Measurements from ENCODE around the gene PDE5A.
"Not testable (repeated sequence)": the region's sequence is repeated elsewhere in the genome, so short reads cannot be mapped to it uniquely, and the experiment has no call there.

DNA sequence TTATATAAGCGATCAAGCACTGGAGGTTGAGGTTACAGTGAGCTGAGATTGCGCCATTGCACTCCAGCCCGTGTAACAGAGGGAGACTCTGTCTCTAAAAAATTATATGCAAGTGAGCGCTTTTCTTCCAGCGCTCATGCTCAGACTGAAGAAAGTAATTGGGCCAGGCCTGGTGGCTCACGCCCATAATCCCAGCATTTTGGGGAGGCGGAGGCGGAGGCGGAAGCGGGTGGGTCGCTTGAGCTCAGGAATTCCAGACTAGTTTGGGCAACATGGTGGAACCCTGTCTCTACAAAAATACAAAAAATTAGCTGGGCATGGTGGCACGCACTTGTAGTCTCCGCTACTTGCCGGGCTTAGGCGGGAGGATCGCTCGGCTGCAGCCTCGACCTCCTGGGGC is 172.9 kb downstream of the PDE5A start:
- TF ChIP-seq, protein P1, sequence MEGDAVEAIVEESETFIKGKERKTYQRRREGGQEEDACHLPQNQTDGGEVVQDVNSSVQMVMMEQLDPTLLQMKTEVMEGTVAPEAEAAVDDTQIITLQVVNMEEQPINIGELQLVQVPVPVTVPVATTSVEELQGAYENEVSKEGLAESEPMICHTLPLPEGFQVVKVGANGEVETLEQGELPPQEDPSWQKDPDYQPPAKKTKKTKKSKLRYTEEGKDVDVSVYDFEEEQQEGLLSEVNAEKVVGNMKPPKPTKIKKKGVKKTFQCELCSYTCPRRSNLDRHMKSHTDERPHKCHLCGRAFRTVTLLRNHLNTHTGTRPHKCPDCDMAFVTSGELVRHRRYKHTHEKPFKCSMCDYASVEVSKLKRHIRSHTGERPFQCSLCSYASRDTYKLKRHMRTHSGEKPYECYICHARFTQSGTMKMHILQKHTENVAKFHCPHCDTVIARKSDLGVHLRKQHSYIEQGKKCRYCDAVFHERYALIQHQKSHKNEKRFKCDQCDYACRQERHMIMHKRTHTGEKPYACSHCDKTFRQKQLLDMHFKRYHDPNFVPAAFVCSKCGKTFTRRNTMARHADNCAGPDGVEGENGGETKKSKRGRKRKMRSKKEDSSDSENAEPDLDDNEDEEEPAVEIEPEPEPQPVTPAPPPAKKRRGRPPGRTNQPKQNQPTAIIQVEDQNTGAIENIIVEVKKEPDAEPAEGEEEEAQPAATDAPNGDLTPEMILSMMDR (IDR thresholded peaks at IDR 0.05), result not testable (repeated sequence)
- not testable (repeated sequence) for TF ChIP-seq POLR2A (IDR thresholded peaks at IDR 0.05)
